NOMO-1 treated with DMSO at 0.1 percent for 48 hours (cell line): Measurements from ENCODE around the gene NINJ1.

ENCODE experiments used
- DNase-seq: peaks from one replicate; lab custom pipeline; 2025; ENCODE audit not compliant: unreplicated experiment; lab: John Stamatoyannopoulos, UW

NINJ1 gene

GRCh38 chr9:93134015-93134739, at the start of gene NINJ1:
Gene NINJ1 (minus strand): TSS chr9:93134251. CDS start chr9:93134217, 34 bp downstream.
- DNase-seq, result peak; percentile 59

GRCh38 chr9:93183131-93183662, 49.1 kb upstream of the NINJ1 start:
- DNase-seq, result no peak

GRCh38 chr9:93182572-93182971, 48.5 kb upstream of the NINJ1 start:
- no peak for DNase-seq

GRCh38 chr9:93181672-93182435, 47.8 kb upstream of the NINJ1 start:
- no peak for DNase-seq

- DNase-seq, result no peak
Observed at GRCh38 chr9:93180938-93181337, 46.9 kb upstream of the NINJ1 start.

GRCh38 chr9:93178851-93179786, 45.1 kb upstream of the NINJ1 start:
- no peak for DNase-seq

- no peak for DNase-seq
Observed at GRCh38 chr9:93177676-93178075, 43.6 kb upstream of the NINJ1 start.

- DNase-seq, result no peak
Observed at GRCh38 chr9:93174976-93175375, 40.9 kb upstream of the NINJ1 start.

GRCh38 chr9:93173365-93174051, 39.5 kb upstream of the NINJ1 start:
- peak; percentile 44 for DNase-seq

- no peak for DNase-seq
Observed at GRCh38 chr9:93172666-93173364, 38.8 kb upstream of the NINJ1 start.

GRCh38 chr9:93171261-93171990, 37.4 kb upstream of the NINJ1 start:
- no peak for DNase-seq

GRCh38 chr9:93170571-93170970, 36.5 kb upstream of the NINJ1 start:
- DNase-seq, result no peak

GRCh38 chr9:93169444-93169843, 35.4 kb upstream of the NINJ1 start:
- DNase-seq, result no peak

GRCh38 chr9:93168581-93168980, 34.5 kb upstream of the NINJ1 start:
- DNase-seq, result no peak

GRCh38 chr9:93167838-93168237, 33.8 kb upstream of the NINJ1 start:
- no peak for DNase-seq

GRCh38 chr9:93167185-93167584, 33.1 kb upstream of the NINJ1 start:
- no peak for DNase-seq

- no peak for DNase-seq
Observed at GRCh38 chr9:93166699-93167098, 32.6 kb upstream of the NINJ1 start.

GRCh38 chr9:93164085-93164484, 30.0 kb upstream of the NINJ1 start:
- no peak for DNase-seq
